ENCODE measurements around the gene OLIG3.

OLIG3 gene

DNA sequence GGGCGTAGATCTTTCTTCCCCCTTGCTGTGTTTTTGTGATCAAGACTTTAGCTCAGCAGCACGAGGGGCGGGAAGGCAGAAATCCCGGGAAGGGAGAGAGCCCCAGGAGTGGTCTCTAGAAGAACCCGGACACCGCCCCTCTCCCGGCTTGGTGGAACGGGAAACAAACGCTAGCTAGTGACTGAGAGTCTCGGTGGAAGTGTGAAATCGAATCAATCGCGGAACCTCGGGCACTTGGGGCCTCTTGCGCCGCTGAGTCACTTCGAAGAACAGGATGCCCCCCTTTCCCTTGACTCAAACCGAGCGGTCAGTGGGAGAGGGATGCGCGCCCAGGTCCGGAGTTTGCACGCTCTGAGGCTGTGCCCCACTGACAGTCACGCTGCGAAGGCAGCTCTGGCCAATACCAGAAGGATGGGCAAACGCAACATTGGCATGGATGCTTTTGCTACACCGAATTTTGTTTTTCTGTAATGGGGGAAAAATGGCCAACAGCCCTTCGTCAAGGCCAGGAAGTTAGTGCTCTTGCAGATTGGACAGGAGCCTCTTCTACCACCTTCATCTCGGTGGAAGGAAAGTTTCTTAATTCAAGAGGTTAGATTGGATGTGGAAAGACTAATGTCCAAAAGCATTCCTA is 1.6 kb upstream of the OLIG3 start:
- no peak for FAIRE-seq

DNA sequence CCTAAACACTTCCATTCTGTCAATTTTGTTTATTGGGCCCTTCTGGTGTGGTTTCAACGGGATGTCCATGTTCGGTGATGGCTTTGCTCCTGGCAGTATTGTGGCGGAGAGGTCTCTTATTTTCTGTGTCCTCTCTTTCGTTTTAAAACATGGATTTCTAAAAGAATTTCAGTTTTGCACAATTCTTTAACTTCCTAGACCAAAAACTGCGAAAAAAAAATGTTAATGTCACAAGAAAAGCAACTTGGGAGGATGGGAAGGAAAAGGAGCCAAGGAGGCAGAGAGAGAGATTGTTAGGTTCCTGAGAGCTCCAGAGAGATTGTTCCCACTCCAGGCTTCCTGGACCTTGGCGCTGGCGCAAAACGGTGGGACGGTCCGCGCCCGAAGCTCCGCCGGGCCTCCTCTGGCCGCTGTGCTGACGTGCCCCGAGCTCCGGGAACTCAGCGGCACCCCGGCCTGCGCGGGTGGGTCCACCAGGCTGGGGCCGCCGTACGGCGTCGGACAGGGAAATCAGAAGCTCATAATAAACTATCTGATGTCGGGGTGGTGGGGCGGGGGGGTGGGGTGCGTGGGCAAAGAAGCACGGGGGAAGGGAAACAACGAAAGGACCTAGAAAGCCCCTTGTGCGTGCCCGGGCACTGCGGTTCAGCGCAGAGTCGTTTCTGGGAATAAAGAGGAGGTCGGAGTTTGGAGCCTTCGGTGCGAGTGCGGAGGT is 951 bp upstream of the OLIG3 start:
- no peak for FAIRE-seq

GRCh38 chr6:137493218-137494038 is 766 bp downstream of the OLIG3 start:
- no peak for FAIRE-seq

DNA sequence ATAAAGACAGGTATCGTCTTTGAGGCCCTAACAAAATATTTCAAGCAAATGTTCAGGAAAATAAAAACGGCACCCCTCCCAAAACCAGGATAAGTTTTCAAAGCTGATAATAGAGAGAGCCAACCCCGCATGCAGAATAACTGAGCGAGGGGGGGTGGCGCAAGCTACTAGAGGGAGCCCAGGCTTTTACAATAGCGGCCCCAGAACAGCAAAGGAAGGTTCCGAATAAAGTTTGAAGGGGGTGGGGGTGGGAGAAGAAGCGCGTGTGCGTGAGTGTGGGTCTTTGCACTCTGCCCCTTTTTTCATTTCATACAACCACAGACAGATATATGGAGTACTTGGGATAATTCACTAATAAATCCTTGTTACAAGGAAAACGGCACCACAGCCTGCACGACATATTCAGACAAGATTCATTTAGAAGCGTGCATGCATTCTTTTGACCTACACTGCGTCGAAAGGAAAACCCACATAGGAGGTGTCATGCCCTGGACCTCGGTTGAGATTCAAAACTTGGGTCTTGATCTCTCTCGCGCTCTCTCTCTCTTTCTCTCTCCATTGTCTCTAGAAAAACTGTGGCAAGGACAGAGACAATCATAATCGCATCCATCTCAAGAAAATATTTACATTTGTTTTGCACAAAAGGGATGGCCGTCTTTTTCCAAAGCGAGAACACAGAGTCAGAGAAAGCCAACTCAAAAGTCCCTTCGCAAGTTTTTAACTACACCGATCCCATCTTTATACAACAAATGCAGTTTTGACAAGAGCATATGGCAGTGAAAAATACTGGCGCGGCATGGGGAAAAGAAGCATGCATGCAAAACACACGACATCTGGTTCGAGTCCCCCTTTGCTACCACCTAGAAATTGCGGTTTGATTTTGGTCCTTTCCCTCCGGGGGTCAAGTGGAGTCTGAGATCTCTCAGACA is 1.6 kb downstream of the OLIG3 start:
- no peak for FAIRE-seq

DNA sequence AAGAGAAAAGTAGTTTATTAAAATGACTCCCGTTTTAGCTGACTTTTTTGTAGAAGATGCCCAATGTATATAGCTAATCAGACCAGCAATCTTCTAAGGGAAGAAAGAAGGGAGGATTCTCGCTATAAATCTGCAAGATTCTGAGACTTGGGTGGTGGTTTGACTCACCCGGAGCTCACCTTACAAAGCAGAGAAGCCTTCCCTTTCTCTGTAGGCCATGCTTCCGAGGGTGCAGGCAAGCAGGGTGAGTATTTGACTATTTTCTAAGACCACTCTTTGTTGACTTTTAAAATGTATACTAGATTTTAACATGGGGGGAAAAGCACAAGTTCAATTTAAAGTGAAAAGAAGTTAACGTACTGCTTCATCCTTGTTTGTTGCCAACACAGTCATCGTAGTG is 2.7 kb downstream of the OLIG3 start:
- no peak for FAIRE-seq

DNA sequence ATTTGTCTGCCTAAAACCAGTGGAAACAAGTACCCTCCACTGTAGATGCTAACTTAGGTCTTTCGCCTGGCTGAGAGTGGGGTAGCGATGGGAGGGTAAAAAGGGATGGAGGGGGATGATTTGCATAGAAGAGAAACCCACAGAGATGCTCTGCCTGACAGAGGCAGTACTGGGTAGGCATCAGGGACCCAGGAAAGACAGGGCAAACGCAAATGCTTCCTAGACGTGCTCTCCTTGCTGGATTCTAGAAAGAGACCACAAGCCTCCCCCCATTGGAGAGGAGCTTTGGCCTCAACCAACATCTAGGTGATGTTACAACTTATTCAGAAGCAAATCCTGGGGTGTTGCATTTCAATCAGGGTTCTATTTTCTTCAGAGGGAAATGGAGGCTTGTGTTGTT is 3.2 kb downstream of the OLIG3 start:
- no peak for FAIRE-seq

- FAIRE-seq = no peak
Observed at GRCh38 chr6:137490006-137490905, 3.9 kb downstream of the OLIG3 start.

DNA sequence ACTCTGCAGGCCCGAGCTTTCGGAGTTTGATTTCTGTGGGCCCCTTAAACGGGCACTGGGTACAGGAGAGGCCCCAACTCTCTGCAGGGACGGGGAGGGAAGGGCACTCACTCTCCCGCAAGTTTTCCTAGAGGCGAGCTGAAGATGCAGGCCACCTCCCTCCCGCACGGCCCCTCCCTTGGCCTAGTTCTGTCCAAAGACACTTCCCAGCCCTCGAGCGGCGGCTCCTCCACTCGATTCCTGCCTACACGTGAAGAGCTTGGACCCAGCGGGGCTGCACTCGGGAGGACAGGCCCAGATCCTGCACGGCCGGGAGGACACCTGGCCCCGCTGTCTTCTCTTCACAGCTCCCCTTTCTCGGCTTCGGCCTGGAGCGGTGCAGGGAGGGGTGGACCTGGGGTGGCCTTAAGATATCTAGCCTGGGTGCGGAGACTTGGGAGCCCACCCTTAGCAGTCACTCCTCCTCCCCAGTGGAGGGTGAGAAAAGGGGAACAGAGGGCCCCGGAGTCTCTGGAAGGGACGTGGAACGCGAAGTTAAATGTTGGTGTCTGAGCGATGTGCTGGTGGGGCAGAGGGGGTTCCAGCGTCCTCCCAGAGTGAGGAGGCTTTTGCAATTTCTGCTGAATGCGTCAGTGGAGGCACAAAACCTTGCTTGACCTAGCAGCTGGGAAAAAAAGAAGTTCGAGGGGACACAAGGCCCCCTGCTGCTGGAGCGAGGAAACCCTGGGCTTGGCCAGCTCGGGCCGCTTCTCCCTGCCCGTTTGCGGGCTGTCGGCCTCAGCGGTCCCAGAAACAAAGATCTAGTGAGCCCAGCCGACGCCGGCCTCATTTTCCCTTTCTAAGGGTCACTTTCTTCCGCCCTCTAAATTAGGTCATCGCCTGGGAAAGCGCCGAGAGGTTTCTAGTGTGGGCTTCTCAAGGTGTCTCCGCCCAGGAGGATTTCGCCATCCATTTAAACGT is 4.9 kb downstream of the OLIG3 start:
- no peak for FAIRE-seq

DNA sequence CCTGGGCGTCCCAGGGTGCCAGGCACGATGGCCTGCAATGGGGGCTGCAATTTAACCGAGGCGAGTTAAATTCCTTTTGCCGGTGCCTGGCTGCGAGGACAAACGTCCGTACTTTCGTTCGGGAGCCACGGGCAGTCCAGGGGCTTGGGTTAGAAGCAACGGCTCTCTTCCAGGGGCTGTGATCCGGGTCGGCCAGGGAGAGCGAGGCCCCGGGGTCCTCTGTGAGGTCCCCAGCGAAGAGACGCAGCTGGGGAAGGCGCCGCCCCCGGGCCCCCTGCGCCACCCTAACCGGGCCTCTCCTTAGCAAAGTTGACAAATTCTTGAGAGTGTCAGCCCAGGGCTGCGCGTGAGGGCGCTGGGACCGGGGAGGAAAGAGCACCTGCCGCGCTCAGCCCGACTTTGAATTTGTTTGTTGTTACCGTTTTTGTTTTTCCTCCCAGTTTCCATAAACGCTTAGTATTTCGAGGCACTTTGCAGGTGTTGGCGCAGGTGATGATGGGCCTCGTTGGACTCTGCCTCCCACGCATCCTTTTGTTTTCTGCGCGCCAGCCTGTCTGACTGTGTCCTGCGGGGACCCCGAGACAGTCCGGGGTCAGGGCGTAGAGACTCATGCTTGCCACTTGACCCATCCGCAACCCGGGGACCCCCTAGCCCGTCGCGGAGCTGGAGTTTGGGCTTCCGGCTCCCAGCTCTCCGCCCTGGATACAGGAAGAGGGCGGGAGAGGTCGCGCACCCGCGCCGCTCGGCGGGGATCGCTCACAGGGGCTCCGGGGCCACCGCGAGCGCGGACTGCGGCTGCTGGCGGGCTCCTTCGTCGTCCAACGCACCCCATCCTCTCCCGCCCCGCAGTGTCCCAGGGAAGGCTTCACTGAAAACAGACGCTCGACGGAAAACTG is 5.8 kb downstream of the OLIG3 start:
- no peak for FAIRE-seq

GRCh38 chr6:137487869-137488149 is 6.4 kb downstream of the OLIG3 start:
- no peak for FAIRE-seq

DNA sequence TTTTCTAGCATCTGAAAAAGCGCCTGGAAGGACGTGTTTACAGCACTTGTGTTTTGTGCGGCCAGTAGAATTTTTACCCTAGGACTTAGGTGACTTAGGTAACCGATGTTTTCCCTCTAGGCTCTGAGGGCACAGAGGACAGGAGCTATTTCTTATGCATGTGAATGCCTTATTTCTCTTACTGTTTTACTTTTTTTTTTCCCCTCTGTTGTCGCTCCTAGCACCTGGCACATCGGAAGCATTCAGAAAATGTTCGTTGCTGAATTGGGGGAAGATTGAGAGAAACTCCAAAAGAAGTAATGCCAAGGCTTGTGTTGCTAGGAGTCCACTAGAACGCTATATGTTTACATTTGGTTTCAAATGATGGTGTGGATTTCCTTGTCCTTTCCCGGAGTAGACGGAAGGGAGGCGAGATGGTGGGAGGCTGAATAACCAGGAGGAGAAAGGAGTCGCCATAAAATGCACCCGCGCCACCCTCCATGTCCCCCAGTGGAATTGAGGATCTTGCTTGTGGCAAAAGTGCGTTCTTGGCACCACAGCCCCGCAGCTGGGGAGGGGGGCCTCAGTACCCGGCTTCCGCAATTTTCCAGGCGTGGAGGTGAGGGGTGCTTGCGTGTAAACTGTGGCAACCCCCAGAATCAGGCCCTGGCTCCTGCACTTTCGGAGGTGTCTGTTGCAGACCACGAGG is 6.9 kb downstream of the OLIG3 start:
- FAIRE-seq = no peak

- no peak for FAIRE-seq
Observed at GRCh38 chr6:137486416-137486815, 7.8 kb downstream of the OLIG3 start.

GRCh38 chr6:137480431-137480830 is 13.8 kb downstream of the OLIG3 start:
- FAIRE-seq = no peak

DNA sequence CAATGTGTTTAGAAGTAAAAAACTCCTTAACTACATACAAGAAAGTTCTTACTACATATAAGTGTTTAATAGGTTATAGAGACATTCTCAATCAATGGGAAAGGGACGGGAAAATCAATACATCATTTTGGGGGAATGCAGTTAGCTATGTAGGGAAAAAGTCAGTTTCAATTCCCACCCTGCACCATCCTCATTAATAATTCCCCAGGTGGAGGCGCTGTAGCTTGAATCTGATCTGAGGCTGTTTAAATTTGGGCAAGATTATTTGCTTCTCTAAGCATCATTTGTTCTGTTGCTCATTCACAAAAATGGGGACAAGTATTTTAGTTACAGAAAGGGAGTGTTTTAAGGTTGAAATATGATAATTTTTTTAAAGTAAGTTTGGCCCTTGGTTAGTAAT is 19.1 kb downstream of the OLIG3 start:
- FAIRE-seq = no peak

GRCh38 chr6:137473598-137473997 is 20.6 kb downstream of the OLIG3 start:
- FAIRE-seq = no peak

DNA sequence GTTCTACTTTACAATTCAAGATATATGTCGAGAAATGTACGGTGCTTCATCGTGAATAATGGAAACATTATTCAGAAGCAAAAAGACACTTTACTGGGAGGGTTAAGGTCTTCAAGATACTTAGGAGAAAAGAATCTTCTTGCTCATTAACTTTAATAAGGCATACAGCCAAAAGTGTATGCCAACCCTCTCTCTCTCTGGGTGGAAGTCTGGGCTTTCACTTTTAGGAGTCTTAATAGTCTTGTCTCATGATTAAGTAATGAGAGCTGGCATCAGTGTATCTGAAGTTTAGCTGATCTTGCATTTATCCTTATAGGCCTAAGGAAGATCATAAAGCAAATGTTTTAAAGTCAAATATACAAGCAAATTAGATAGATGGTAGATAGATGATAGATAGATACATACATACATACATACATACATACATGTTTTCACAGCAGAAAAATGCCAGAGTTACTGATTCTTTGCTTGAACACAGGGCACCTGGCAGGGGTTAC is 21.5 kb downstream of the OLIG3 start:
- no peak for FAIRE-seq

GRCh38 chr6:137471986-137472385 is 22.2 kb downstream of the OLIG3 start:
- no peak for FAIRE-seq

- no peak for FAIRE-seq
Observed at GRCh38 chr6:137471497-137471896, 22.7 kb downstream of the OLIG3 start.

DNA sequence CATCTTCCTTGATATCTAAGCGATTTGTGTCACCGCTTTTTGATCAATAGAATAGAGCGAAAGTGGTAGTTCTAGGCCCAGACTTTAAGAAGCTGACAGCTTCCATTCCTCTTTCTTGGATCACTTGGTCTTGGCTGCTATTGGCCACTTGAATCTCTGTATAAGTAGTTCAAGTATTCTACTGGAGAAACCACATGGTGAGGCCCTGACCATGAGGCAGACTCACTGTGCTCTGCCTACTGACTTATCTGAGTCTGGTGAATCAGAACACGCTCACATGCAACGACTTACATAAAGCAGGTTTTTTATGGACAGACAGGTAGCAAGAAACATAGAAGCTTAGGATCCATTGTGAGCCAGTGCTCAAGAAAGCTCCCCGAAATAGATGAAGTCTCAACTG is 27.0 kb downstream of the OLIG3 start:
- FAIRE-seq = no peak

All from islet of Langerhans (tissue), 1 donor.